Lung (tissue), 12 donors: ENCODE data around the gene HS6ST2. TPM values are rescaled to one million over a fixed set of nuclear protein-coding genes. Genes with fewer than 3 reads are reported as not detected.
A peak's percentile ranks its signal among the peaks of the same experiment; 100 is the strongest.

Source experiments
- ATAC-seq: fragments of 200-7000 bp; cut with Tn5 transposase; one replicate; pipeline ENCODE4 v1.9.1; 2020; ENCODE audit warnings: moderate number of reproducible peaks; ENCODE audit not compliant: insufficient read depth, low FRiP score
- DNase-seq, 3 donors: peaks; one replicate each; pipeline ENCODE4 v3.0.0-alpha.2; 2013 to 2017
- H3K27ac ChIP-seq, 2 donors: one replicate each; pipeline ENCODE4 v1.5.1; 2013; ENCODE audit warnings: mild to moderate bottlenecking in 2 of 2, moderate library complexity in 2 of 2, control low read depth in 1 of 2, inconsistent platforms in 1 of 2, low read depth in 1 of 2, low read length in 1 of 2
- H3K27me3 ChIP-seq, 3 donors: one replicate each; pipeline ENCODE4 v1.5.1; 2013; ENCODE audit warnings: low read length in 2 of 3; ENCODE audit not compliant: control insufficient read depth in 3 of 3, insufficient read depth in 3 of 3
- H3K36me3 ChIP-seq, 4 donors: one replicate each; pipeline ENCODE4 v1.5.1; 2013; ENCODE audit warnings: low read length in 4 of 4, mild to moderate bottlenecking in 1 of 4, moderate library complexity in 1 of 4; ENCODE audit not compliant: control insufficient read depth in 4 of 4, insufficient read depth in 4 of 4
- H3K4me1 ChIP-seq, 5 donors: one replicate each; pipeline ENCODE4 v1.5.1; 2013; ENCODE audit warnings: low read length in 5 of 5, mild to moderate bottlenecking in 2 of 5, moderate library complexity in 1 of 5; ENCODE audit not compliant: control insufficient read depth in 5 of 5, insufficient read depth in 5 of 5
- H3K4me3 ChIP-seq: one replicate; pipeline ENCODE4 v1.5.1; 2013; ENCODE audit warnings: mild to moderate bottlenecking, control low read depth, moderate library complexity
- H3K9ac ChIP-seq, 2 donors: one replicate each; pipeline ENCODE4 v1.5.1; 2013; ENCODE audit warnings: low read length in 2 of 2, control low read depth in 1 of 2; ENCODE audit not compliant: insufficient read depth in 1 of 2
- H3K9me3 ChIP-seq, 4 donors: one replicate each; pipeline ENCODE4 v1.5.1; 2013; ENCODE audit warnings: low read length in 3 of 4, mild to moderate bottlenecking in 1 of 4, moderate library complexity in 1 of 4; ENCODE audit not compliant: control insufficient read depth in 4 of 4, insufficient read depth in 3 of 4
- WGBS, 2 donors: extraction: QIAGEN DNeasy Blood & Tissue Kit; methylation state at CpG; one replicate each; pipeline ENCODE4 v1.1.7; 2013; 5-methylcytosine and 5-hydroxymethylcytosine counted together
- polyA plus RNA-seq, 2 donors: library from polyadenylated mRNA; stranded (reverse); fragments of 200-250 nt; gene quantifications; one replicate each; pipeline ENCODE4 v1.2.1, GENCODE V29; 2013
- total RNA-seq, 2 donors: library from RNA; depleted of rRNA in 1 of 2; stranded (reverse); fragments of >200 nt in 1 of 2; gene quantifications; one replicate each; pipeline ENCODE4 v1.2.1, GENCODE V29; 2014 to 2021
- TF ChIP-seq, protein P1 (sequence below): IDR thresholded peaks from 2 replicates; pipeline ENCODE4 v1.5.1; 2012; ENCODE audit warnings: mild to moderate bottlenecking; ENCODE audit errors: control extremely low read depth, extremely low read depth
- donor health status: control.
- donor health status: control.
- donor health status: Bipolar disorder and iron deficiency.
- donor health status: healthy.
- donor health status: DM: yes; HTN: yes; CAD: no.

Gene HS6ST2
- total and polyA plus RNA-seq, 4 donors: 0.28 to 14.3 (median 2.2) TPM

DNA sequence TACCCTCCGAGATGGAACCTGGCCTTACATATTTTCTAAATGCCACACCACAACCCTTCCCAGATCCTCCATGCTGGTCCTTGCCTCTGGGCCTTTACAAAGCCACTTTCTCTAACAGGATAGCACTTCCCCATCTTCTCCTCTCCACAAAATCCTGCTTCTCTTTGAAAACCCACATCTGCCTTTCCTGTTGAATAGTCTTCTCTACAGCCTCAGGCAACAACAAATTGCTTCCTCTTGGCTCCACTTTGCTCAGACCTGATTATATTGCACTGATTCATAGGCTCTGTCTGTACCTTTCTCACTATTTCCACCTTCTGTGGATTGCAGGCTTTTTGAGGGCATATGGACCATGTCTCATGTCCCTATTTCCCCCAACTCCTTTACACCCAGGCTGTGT, 265.9 kb downstream of the HS6ST2 start:
- TF ChIP-seq, protein P1, sequence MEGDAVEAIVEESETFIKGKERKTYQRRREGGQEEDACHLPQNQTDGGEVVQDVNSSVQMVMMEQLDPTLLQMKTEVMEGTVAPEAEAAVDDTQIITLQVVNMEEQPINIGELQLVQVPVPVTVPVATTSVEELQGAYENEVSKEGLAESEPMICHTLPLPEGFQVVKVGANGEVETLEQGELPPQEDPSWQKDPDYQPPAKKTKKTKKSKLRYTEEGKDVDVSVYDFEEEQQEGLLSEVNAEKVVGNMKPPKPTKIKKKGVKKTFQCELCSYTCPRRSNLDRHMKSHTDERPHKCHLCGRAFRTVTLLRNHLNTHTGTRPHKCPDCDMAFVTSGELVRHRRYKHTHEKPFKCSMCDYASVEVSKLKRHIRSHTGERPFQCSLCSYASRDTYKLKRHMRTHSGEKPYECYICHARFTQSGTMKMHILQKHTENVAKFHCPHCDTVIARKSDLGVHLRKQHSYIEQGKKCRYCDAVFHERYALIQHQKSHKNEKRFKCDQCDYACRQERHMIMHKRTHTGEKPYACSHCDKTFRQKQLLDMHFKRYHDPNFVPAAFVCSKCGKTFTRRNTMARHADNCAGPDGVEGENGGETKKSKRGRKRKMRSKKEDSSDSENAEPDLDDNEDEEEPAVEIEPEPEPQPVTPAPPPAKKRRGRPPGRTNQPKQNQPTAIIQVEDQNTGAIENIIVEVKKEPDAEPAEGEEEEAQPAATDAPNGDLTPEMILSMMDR: no peak

DNA sequence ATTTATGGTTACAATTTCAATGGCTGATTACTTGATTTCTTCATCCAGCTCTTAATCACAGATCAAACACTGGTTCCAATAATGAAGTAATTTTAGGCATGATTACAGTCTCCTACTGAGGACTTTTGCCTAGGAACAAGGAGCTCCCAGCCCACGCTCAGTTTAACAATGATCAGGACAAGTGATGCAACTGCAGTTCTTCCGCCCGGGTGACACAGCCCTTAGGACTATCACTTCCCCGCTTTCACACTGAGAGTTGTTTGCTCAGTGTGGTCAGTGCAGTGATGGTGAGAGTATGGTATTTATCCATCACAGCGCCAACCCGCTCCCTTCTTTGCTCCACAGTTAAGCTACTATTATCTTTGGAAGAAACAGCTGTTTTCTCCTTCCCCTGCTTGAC, 266.4 kb downstream of the HS6ST2 start:
- Histone ChIP-seq H3K9me3 (no peaks in the 10 kb centered on the region), H3K4me1 (peaks cover 0 to 21% (median 0%) of the 10 kb centered on the region in 5 donors), H3K27me3 (peaks cover 4 to 17% (median 6%) of the 10 kb centered on the region in 3 donors), H3K4me3 (no peak overlapping the region), H3K9ac (no peak overlapping the region), H3K36me3 (no peaks in the 10 kb centered on the region), H3K27ac (no peak overlapping the region)
- TF ChIP-seq, protein P1: no peak
- no peak for DNase-seq
- no peak for ATAC-seq
- WGBS, 2 donors: 68 to 76% methylated on average over 6 of the region's 6 CpGs

More for the DNA sequence above, 265.9 kb downstream of the HS6ST2 start:
- H3K27ac ChIP-seq: no peak overlapping the region
- no peak overlapping the region for H3K9ac ChIP-seq
- H3K27me3 ChIP-seq: peaks cover 4 to 19% (median 6%) of the 10 kb centered on the region in 3 donors
- no peak overlapping the region for H3K4me3 ChIP-seq
- ATAC-seq (no peak), DNase-seq (no peak)
- H3K9me3 ChIP-seq: no peaks in the 10 kb centered on the region
- WGBS, 2 donors: 79 to 91% methylated on average over 1 of the region's 1 CpG
- H3K36me3 ChIP-seq: no peaks in the 10 kb centered on the region
- H3K4me1 ChIP-seq: peaks cover 0 to 21% (median 0%) of the 10 kb centered on the region in 5 donors

- no peak for ATAC-seq
- WGBS, 2 donors: 54 to 78% methylated on average over 6 of the region's 6 CpGs
- H3K27me3 ChIP-seq: peaks cover 4 to 19% (median 6%) of the 10 kb centered on the region in 3 donors
- no peaks in the 10 kb centered on the region for H3K9me3 ChIP-seq
- peaks cover 0 to 21% (median 0%) of the 10 kb centered on the region in 5 donors for H3K4me1 ChIP-seq
- no peak overlapping the region for H3K27ac ChIP-seq
- peak; percentile 16 to 88 (median 84) for DNase-seq
- H3K36me3 ChIP-seq: no peaks in the 10 kb centered on the region
- TF ChIP-seq, protein P1: no peak
- H3K4me3 ChIP-seq: no peak overlapping the region
- no peak overlapping the region for H3K9ac ChIP-seq
These were observed 268.5 kb downstream of the HS6ST2 start for GRCh38 chrX:132689612-132690563.
